Glutamatergic neuron (in vitro differentiated cells): Measurements from ENCODE around the gene ZDHHC8. TPM values are rescaled to one million over a fixed set of nuclear protein-coding genes. Genes with fewer than 3 reads are reported as not detected.

ENCODE experiments used
- DNase-seq: peaks from one replicate; pipeline ENCODE4 v3.0.0; 2022
- H3K27ac Mint-ChIP-seq: one replicate; pipeline ENCODE4 v1.8.0; 2020; ENCODE audit warnings: mild to moderate bottlenecking, mixed read lengths, inconsistent platforms; ENCODE audit not compliant: unreplicated experiment
- H3K27me3 Mint-ChIP-seq: one replicate; pipeline ENCODE4 v1.8.0; 2020; ENCODE audit warnings: mild to moderate bottlenecking, moderate library complexity, mixed read lengths, inconsistent platforms; ENCODE audit not compliant: unreplicated experiment
- H3K36me3 Mint-ChIP-seq: one replicate; pipeline ENCODE4 v1.8.0; 2020; ENCODE audit warnings: mild to moderate bottlenecking, mixed read lengths, inconsistent platforms; ENCODE audit not compliant: unreplicated experiment
- H3K4me1 Mint-ChIP-seq: one replicate; pipeline ENCODE4 v1.8.0; 2020; ENCODE audit warnings: mild to moderate bottlenecking, low read depth, mixed read lengths, inconsistent platforms; ENCODE audit not compliant: unreplicated experiment
- H3K4me3 Mint-ChIP-seq: one replicate; pipeline ENCODE4 v1.8.0; 2020; ENCODE audit warnings: mild to moderate bottlenecking, mixed read lengths, inconsistent platforms; ENCODE audit not compliant: unreplicated experiment
- H3K9me3 Mint-ChIP-seq: one replicate; pipeline ENCODE4 v1.8.0; 2020; ENCODE audit warnings: mild to moderate bottlenecking, moderate library complexity, mixed read lengths, inconsistent platforms; ENCODE audit not compliant: unreplicated experiment
- CTCF ChIP-seq: fragments of 200-600 bp; sonication (generic); IDR thresholded peaks from one replicate; pipeline ENCODE4 v1.5.0; 2021; ENCODE audit not compliant: partially characterized antibody, unreplicated experiment
- total RNA-seq: library from RNA; stranded (reverse); fragmentation: NEBNext Ultra II Directional; extraction: Animal tissue kit (Norgen Biotek cat#: 25700); gene quantifications from one replicate; pipeline ENCODE4 v1.2.1, GENCODE V29; 2021; ENCODE audit not compliant: unreplicated experiment

ZDHHC8 gene
- total RNA-seq, 1 donor from 2014 or later: 119 TPM

- Mint-ChIP-seq H3K27me3 (no peaks in the 10 kb centered on the region), H3K4me1 (peaks cover 2% of the 10 kb centered on the region), H3K36me3 (no peaks in the 10 kb centered on the region), H3K27ac (peak overlapping the region; percentile 22), H3K4me3 (no peak overlapping the region), H3K9me3 (peaks cover 4% of the 10 kb centered on the region)
- no peak for TF ChIP-seq CTCF
- no peak for DNase-seq
Observed at GRCh38 chr22:20124083-20124787, 7.4 kb upstream of the ZDHHC8 start.

DNA sequence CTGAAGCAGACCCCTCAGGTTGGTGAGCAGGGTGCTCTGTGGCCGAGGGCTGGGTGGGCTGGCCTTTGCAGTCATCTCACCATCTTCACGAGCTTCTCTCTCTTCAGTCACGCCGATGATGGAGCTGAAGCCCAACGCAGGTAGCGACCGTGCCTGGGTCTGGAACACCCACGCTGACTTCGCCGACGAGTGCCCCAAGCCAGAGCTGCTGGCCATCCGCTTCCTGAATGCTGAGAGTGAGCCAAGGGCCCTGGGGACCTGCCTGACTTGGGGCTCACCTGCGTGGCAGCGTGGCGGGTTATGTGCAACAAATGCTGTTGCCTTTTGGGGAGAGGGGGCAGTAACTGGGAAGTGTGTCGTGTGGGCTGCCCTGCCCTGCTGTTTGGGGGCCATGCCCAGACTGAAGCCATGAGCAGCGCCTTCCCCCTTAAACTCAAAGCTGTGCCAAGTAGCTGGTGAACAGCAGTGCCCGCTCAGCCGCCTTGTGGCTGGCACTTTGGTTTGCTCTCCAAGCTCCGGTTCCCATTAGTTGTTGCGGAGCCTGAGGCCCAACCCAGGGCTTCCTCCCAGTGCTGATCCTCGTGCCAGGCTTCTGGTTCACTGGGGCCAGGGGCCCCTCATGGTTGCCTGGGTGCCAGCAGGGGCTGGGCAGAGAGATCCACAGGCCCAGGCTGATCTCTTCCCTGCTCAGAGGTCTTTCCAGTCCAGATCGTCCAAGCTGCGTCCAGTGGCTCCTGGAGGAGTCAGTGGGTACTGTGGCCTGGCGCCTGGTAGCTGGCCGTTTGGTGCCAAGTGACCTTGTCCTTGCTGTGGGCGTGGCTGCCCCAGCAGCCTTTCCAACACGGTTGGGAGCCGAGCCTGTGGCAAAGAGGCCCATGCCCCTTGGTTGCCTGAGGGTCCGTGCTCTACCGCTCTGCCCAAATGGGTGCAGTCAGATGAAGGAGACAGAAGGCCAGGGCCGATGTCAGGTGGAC lies 6.1 kb upstream of the ZDHHC8 start:
- no peak for TF ChIP-seq CTCF
- Mint-ChIP-seq H3K27me3 (peaks cover 2% of the 10 kb centered on the region), H3K4me1 (peaks cover 2% of the 10 kb centered on the region), H3K4me3 (peak overlapping the region; percentile 49), H3K9me3 (peaks cover 4% of the 10 kb centered on the region), H3K27ac (no peak overlapping the region), H3K36me3 (no peaks in the 10 kb centered on the region)
- DNase-seq: no peak

- Mint-ChIP-seq H3K36me3 (no peaks in the 10 kb centered on the region), H3K27ac (no peak overlapping the region), H3K4me3 (peak overlapping the region; percentile 49), H3K27me3 (peaks cover 2% of the 10 kb centered on the region), H3K4me1 (peaks cover 2% of the 10 kb centered on the region), H3K9me3 (peaks cover 4% of the 10 kb centered on the region)
- TF ChIP-seq CTCF: no peak
- DNase-seq: no peak
Observed at GRCh38 chr22:20126284-20127029, 5.1 kb upstream of the ZDHHC8 start.

- peaks cover 2% of the 10 kb centered on the region for H3K27me3 Mint-ChIP-seq
- H3K4me1 Mint-ChIP-seq: peaks cover 2% of the 10 kb centered on the region
- H3K27ac Mint-ChIP-seq: no peak overlapping the region
- TF ChIP-seq CTCF: no peak
- peaks cover 4% of the 10 kb centered on the region for H3K9me3 Mint-ChIP-seq
- DNase-seq: no peak
- H3K36me3 Mint-ChIP-seq: no peaks in the 10 kb centered on the region
- no peak overlapping the region for H3K4me3 Mint-ChIP-seq
Observed at GRCh38 chr22:20127318-20127868, 4.2 kb upstream of the ZDHHC8 start.
